Kidney (tissue), 14 donors: ENCODE data around the gene TAOK1. TPM values are rescaled to one million over a fixed set of nuclear protein-coding genes. Genes with fewer than 3 reads are reported as not detected.

ENCODE experiments used
- DNase-seq, 5 donors: peaks; one replicate each; pipeline ENCODE4 v3.0.0-alpha.2; 2013 to 2020
- FAIRE-seq: peaks from 2 replicates; lab custom pipeline; 2012; peaks lifted over from hg19 to GRCh38; lab: Jason Lieb, UNC
- H3K27ac ChIP-seq, 2 donors: one replicate each; pipeline ENCODE4 v1.7.0; 2013; ENCODE audit warnings: low read depth in 2 of 2, low read length in 2 of 2, inconsistent platforms in 1 of 2
- H3K27me3 ChIP-seq: one replicate; pipeline ENCODE4 v1.7.1; 2013; ENCODE audit warnings: low read length, inconsistent platforms; ENCODE audit not compliant: control insufficient read depth, insufficient read depth
- H3K36me3 ChIP-seq, 3 donors: one replicate each; pipeline versions ENCODE4 v1.7.0 to v1.7.1; 2013; ENCODE audit warnings: low read length in 3 of 3, control low read depth in 1 of 3, inconsistent platforms in 1 of 3; ENCODE audit not compliant: insufficient read depth in 3 of 3, control insufficient read depth in 2 of 3
- H3K4me1 ChIP-seq, 3 donors: one replicate each; pipeline versions ENCODE4 v1.7.0 to v1.7.1; 2013; ENCODE audit warnings: low read length in 3 of 3, inconsistent platforms in 1 of 3, low read depth in 1 of 3; ENCODE audit not compliant: control insufficient read depth in 2 of 3, insufficient read depth in 2 of 3
- H3K4me3 ChIP-seq, 3 donors: one replicate each; pipeline versions ENCODE4 v1.7.0 to v1.8.1; 2013; ENCODE audit warnings: low read length in 3 of 3, control low read depth in 1 of 3, inconsistent platforms in 1 of 3
- H3K9ac ChIP-seq, 3 donors: one replicate each; pipeline versions ENCODE4 v1.7.0 to v1.7.1; 2013; ENCODE audit warnings: low read length in 3 of 3, control low read depth in 1 of 3, inconsistent platforms in 1 of 3
- H3K9me3 ChIP-seq, 3 donors: one replicate each; pipeline versions ENCODE4 v1.7.0 to v1.7.1; 2013; ENCODE audit warnings: low read length in 3 of 3, control low read depth in 1 of 3, inconsistent platforms in 1 of 3; ENCODE audit not compliant: control insufficient read depth in 2 of 3, insufficient read depth in 1 of 3
- CTCF ChIP-seq: IDR thresholded peaks from 3 replicates; pipeline ENCODE4 v1.5.1; 2012; ENCODE audit warnings: mild to moderate bottlenecking, moderate library complexity, borderline replicate concordance; ENCODE audit not compliant: insufficient read depth; ENCODE audit errors: extremely low read depth
- intact Hi-C: fragments of 100-400 bp; cut with DNase I; formaldehyde crosslinking; loops from one replicate; pipeline ENCODE4 v1.11.1; 2022
- polyA plus RNA-seq: library from polyadenylated mRNA; stranded (reverse); fragments of 350-450 nt; fragmentation: Illumina TruSeq; extraction: RNeasy Lipid Tissue Mini Kit (QIAGEN cat#74804); gene quantifications from one replicate; pipeline ENCODE4 v1.2.3, GENCODE V29; 2014; ENCODE audit warnings: low read depth, low replicate concordance; ENCODE audit not compliant: insufficient read depth
- total RNA-seq: library from RNA; stranded (reverse); fragmentation: NEBNext Ultra II Directional; extraction: Animal tissue kit (Norgen Biotek cat#: 25700); gene quantifications from one replicate; pipeline ENCODE4 v1.2.1, GENCODE V29; 2021
- donor health status: control.
- donor health status: control.
- donor health status: control.
- donor health status: control.
- donor health status: control.
- donor health status: DM: yes; HTN: yes; CAD: no.
- donor health status: Normal renal cell carcinoma (clear cell type).

Gene TAOK1
- total and polyA plus RNA-seq, 2 donors from 2014 or later, result 5.0 to 74.9 TPM

GRCh38 chr17:29379084-29379991 lies 10.8 kb upstream of the TAOK1 start:
- peaks cover 0 to 4% (median 0%) of the 10 kb centered on the region in 3 donors for H3K4me1 ChIP-seq
- no peak overlapping the region for H3K9ac ChIP-seq
- no peaks in the 10 kb centered on the region for H3K27me3 ChIP-seq
- peak in 3 of 5 donors; percentile 21 to 59 (median 47) for DNase-seq
- H3K36me3 ChIP-seq, result no peaks in the 10 kb centered on the region
- no peak overlapping the region for H3K4me3 ChIP-seq
- TF ChIP-seq CTCF, result no peak
- no peaks in the 10 kb centered on the region for H3K9me3 ChIP-seq
- no peak overlapping the region for H3K27ac ChIP-seq
- intact Hi-C loops, result loop anchor here (10.0 kb wide), 1 partner anchor 155 kb away; no protein-coding TSS in a partner anchor
- no peak for FAIRE-seq

DNA sequence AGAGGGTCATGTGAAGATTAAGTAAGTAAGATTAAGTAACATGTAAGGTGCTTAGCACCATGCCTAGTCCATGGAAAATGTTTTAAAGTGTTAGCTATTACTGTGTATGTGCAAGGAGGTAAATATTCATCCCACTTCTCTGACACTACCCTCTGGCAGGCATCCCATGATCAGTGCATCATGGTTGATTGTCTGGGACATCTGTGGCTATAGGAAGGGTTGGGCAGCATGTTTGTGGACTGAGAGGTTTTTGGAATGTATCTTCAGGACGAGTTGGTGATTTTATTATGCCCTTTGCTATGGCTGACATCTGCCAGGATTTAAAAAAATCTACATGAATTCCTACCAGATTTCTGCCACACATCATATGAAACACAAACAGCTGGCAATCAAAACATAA lies 6.5 kb upstream of the TAOK1 start:
- no peaks in the 10 kb centered on the region for H3K27me3 ChIP-seq
- H3K36me3 ChIP-seq, result no peaks in the 10 kb centered on the region
- no peak overlapping the region for H3K9ac ChIP-seq
- H3K4me1 ChIP-seq, result peaks cover 0 to 4% (median 0%) of the 10 kb centered on the region in 3 donors
- no peak overlapping the region for H3K27ac ChIP-seq
- DNase-seq, result no peak
- intact Hi-C loops, result no loop called here
- TF ChIP-seq CTCF, result no peak
- H3K9me3 ChIP-seq, result no peaks in the 10 kb centered on the region
- FAIRE-seq, result no peak
- no peak overlapping the region for H3K4me3 ChIP-seq

GRCh38 chr17:29384901-29385300 lies 5.3 kb upstream of the TAOK1 start:
- Histone ChIP-seq H3K4me1 (no peaks in the 10 kb centered on the region), H3K4me3 (no peak overlapping the region), H3K9me3 (no peaks in the 10 kb centered on the region), H3K27ac (no peak overlapping the region), H3K36me3 (no peaks in the 10 kb centered on the region), H3K9ac (no peak overlapping the region), H3K27me3 (no peaks in the 10 kb centered on the region)
- no peak for TF ChIP-seq CTCF
- intact Hi-C loops, result no loop called here
- no peak for DNase-seq
- FAIRE-seq, result no peak
